ENCODE measurements around the gene LIPI. TPM values are rescaled to one million over a fixed set of nuclear protein-coding genes. Genes with fewer than 3 reads are reported as not detected.

LIPI gene
- polyA plus RNA-seq, 1 experiment: not detected

DNA sequence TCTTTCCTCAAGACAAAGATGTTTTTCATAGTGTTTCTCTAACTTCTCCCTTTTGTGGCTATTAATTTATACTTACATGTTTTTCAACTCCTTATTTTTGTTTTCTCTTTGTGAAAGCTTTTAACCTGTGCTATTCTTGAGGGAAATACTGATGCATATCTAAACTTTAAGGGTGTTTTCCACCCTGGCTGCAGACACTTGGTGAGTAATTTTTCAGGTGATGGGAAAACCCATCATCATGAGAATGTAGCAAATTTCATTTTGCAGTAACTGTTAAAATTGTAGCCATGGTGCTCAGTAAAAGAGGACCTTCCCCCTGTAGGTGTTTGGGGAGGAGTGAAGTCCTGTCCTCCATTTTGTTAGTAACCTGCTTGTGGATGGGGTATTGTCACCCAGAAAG, 124.2 kb downstream of the LIPI start:
- no peak overlapping the region for H3K4me3 ChIP-seq (ENCODE audit: low read depth, low read length)
- DNase-seq (ENCODE audit: low read depth, low spot score): no peak
- H3K27ac ChIP-seq (ENCODE audit: low read depth, low read length): no peak overlapping the region
- POLR2A ChIA-PET: no interaction called here
- no peak for TF ChIP-seq CTCF (IDR thresholded peaks at IDR 0.05; ENCODE audit: low read depth, low read length)
- H3K9me3 ChIP-seq (ENCODE audit: control insufficient read depth, insufficient read depth, low read length): peaks cover 26% of the 10 kb centered on the region
- no peaks in the 10 kb centered on the region for H3K27me3 ChIP-seq (ENCODE audit: control insufficient read depth, insufficient read depth, low read length)
- CTCF ChIA-PET: no interaction called here

- no peak for DNase-seq (ENCODE audit: low read depth, low spot score)
- ChIA-PET CTCF (no interaction called here), POLR2A (no interaction called here)
- Histone ChIP-seq H3K4me3 (ENCODE audit: low read depth, low read length) (no peak overlapping the region), H3K27ac (ENCODE audit: low read depth, low read length) (no peak overlapping the region), H3K27me3 (ENCODE audit: control insufficient read depth, insufficient read depth, low read length) (no peaks in the 10 kb centered on the region), H3K9me3 (ENCODE audit: control insufficient read depth, insufficient read depth, low read length) (peaks cover 26% of the 10 kb centered on the region)
- TF ChIP-seq CTCF (IDR thresholded peaks at IDR 0.05; ENCODE audit: low read depth, low read length): no peak
These were observed 126.1 kb downstream of the LIPI start for GRCh38 chr21:14084701-14085100.

GRCh38 chr21:14084068-14084501, 126.7 kb downstream of the LIPI start:
- Histone ChIP-seq H3K27ac (ENCODE audit: low read depth, low read length) (no peak overlapping the region), H3K27me3 (ENCODE audit: control insufficient read depth, insufficient read depth, low read length) (no peaks in the 10 kb centered on the region), H3K4me3 (ENCODE audit: low read depth, low read length) (no peak overlapping the region), H3K9me3 (ENCODE audit: control insufficient read depth, insufficient read depth, low read length) (peaks cover 30% of the 10 kb centered on the region)
- DNase-seq (ENCODE audit: low read depth, low spot score): no peak
- CTCF ChIA-PET: no interaction called here
- POLR2A ChIA-PET: no interaction called here
- no peak for TF ChIP-seq CTCF (IDR thresholded peaks at IDR 0.05; ENCODE audit: low read depth, low read length)

DNA sequence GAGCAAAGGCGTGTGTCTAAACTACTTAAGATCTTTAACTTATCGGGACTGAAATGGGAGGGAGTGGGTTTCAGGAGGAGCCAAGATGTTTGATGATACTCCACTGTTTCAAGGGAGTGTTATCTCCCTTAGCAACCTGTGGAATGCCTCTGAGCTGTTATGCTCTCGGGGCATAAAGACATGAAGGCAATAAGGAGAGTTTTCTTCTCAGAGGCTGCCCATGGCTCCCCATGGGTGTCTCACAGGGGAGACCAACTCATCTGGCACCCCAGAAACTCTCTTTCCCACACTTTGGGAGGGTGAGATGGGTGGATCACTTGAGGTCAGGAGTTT, 130.0 kb downstream of the LIPI start:
- Histone ChIP-seq H3K4me3 (ENCODE audit: low read depth, low read length) (no peak overlapping the region), H3K9me3 (ENCODE audit: control insufficient read depth, insufficient read depth, low read length) (peaks cover 53% of the 10 kb centered on the region), H3K27ac (ENCODE audit: low read depth, low read length) (no peak overlapping the region), H3K27me3 (ENCODE audit: control insufficient read depth, insufficient read depth, low read length) (no peaks in the 10 kb centered on the region)
- ChIA-PET POLR2A (no interaction called here), CTCF (no interaction called here)
- no peak for TF ChIP-seq CTCF (IDR thresholded peaks at IDR 0.05; ENCODE audit: low read depth, low read length)
- no peak for DNase-seq (ENCODE audit: low read depth, low spot score)

GRCh38 chr21:14080040-14080763, 130.6 kb downstream of the LIPI start:
- TF ChIP-seq CTCF (IDR thresholded peaks at IDR 0.05; ENCODE audit: low read depth, low read length): no peak
- H3K27me3 ChIP-seq (ENCODE audit: control insufficient read depth, insufficient read depth, low read length): no peaks in the 10 kb centered on the region
- no peak overlapping the region for H3K4me3 ChIP-seq (ENCODE audit: low read depth, low read length)
- ChIA-PET CTCF (interaction anchor here (0.7 kb wide), 1 partner anchor 39 kb away, joined by 5 read pairs; no protein-coding TSS in a partner anchor), POLR2A (no interaction called here)
- peaks cover 59% of the 10 kb centered on the region for H3K9me3 ChIP-seq (ENCODE audit: control insufficient read depth, insufficient read depth, low read length)
- DNase-seq (ENCODE audit: low read depth, low spot score): no peak
- H3K27ac ChIP-seq (ENCODE audit: low read depth, low read length): no peak overlapping the region

Data from AG04450 (cell line).